OCI-LY1 (cell line): ENCODE results near the gene ADCY9.
"Not testable (repeated sequence)": the region's sequence is repeated elsewhere in the genome, so short reads cannot be mapped to it uniquely, and the experiment has no call there.

Source experiments
- H2AFZ ChIP-seq: fragments of 200-600 bp; sonication (generic), shearing (Covaris generic); 2 replicates; pipeline ENCODE4 v1.6.0; 2014; ENCODE audit warnings: antibody characterized with exemption, mild to moderate bottlenecking, low read length
- H3F3A ChIP-seq: fragments of 200-600 bp; sonication (generic), shearing (Covaris generic); 2 replicates; pipeline ENCODE4 v1.6.0; 2014; ENCODE audit warnings: mild to moderate bottlenecking, antibody characterized with exemption, low read length, moderate library complexity; ENCODE audit not compliant: insufficient read depth
- H3K27ac ChIP-seq: fragments of 200-600 bp; sonication (generic); 2 replicates; pipeline ENCODE4 v1.5.1; 2014; ENCODE audit warnings: low read length, mixed run types, mild to moderate bottlenecking, low read depth; ENCODE audit not compliant: poor library complexity, severe bottlenecking
- H3K27me3 ChIP-seq: fragments of 200-600 bp; sonication (generic); 2 replicates; pipeline ENCODE4 v1.6.0; 2014; ENCODE audit warnings: antibody characterized with exemption, mild to moderate bottlenecking, low read length, moderate library complexity; ENCODE audit not compliant: insufficient read depth
- H3K36me3 ChIP-seq: fragments of 200-600 bp; sonication (generic); 2 replicates; pipeline ENCODE4 v1.6.1; 2014; ENCODE audit warnings: mild to moderate bottlenecking, antibody characterized with exemption, low read length, moderate library complexity, mixed read lengths; ENCODE audit not compliant: insufficient read depth
- H3K4me1 ChIP-seq: fragments of 200-600 bp; sonication (generic); 2 replicates; pipeline ENCODE4 v1.5.1; 2014; ENCODE audit warnings: mild to moderate bottlenecking, low read length, moderate library complexity; ENCODE audit not compliant: insufficient read depth, severe bottlenecking
- H3K4me2 ChIP-seq: fragments of 200-600 bp; sonication (generic), shearing (Covaris generic); 2 replicates; pipeline ENCODE4 v1.6.1; 2014; ENCODE audit warnings: low read length
- H3K4me3 ChIP-seq: fragments of 200-600 bp; sonication (generic); 2 replicates; pipeline ENCODE4 v1.5.1; 2014; ENCODE audit warnings: low read length, low read depth, mild to moderate bottlenecking, mixed read lengths; ENCODE audit not compliant: poor library complexity, severe bottlenecking
- H3K79me2 ChIP-seq: fragments of 200-600 bp; shearing (Covaris generic); 2 replicates; pipeline ENCODE4 v1.6.1; 2016; ENCODE audit warnings: mixed run types, low read length, mixed read lengths; ENCODE audit not compliant: insufficient read depth
- H3K9ac ChIP-seq: fragments of 200-600 bp; sonication (generic), shearing (Covaris generic); 2 replicates; pipeline ENCODE4 v1.6.1; 2014; ENCODE audit warnings: mild to moderate bottlenecking, low read length, mixed read lengths
- H3K9me2 ChIP-seq: fragments of 200-600 bp; sonication (generic), shearing (Covaris generic); 2 replicates; pipeline ENCODE4 v1.6.1; 2014; ENCODE audit warnings: low read depth, mild to moderate bottlenecking, low read length, mixed read lengths
- H3K9me3 ChIP-seq: fragments of 200-600 bp; shearing (Covaris generic); 2 replicates; pipeline ENCODE4 v1.6.1; 2014; ENCODE audit warnings: low read length, mixed read lengths
- H4K20me1 ChIP-seq: fragments of 200-600 bp; sonication (generic), shearing (Covaris generic); 2 replicates; pipeline ENCODE4 v1.6.0; 2016; ENCODE audit warnings: mild to moderate bottlenecking, low read length; ENCODE audit not compliant: insufficient read depth
- CTCF ChIP-seq: fragments of 200-600 bp; sonication (generic), shearing (Covaris generic); IDR thresholded peaks from 2 replicates; pipeline ENCODE4 v1.5.1; 2017; ENCODE audit warnings: mild to moderate bottlenecking, antibody characterized with exemption, low read length, moderate library complexity, mixed read lengths
- EZH2 ChIP-seq: fragments of 200-600 bp; sonication (generic), shearing (Covaris generic); IDR thresholded peaks from 2 replicates; pipeline ENCODE4 v1.8.0; 2017; ENCODE audit warnings: borderline replicate concordance, mixed run types, mild to moderate bottlenecking, antibody characterized with exemption, low read length, moderate library complexity, mixed read lengths

Gene ADCY9

GRCh38 chr16:3961449-3961849 lies 154.8 kb downstream of the ADCY9 start:
- Histone ChIP-seq H3K4me2 (no peak overlapping the region), H2AFZ (no peak overlapping the region), H3K4me1 (no peaks in the 10 kb centered on the region), H3K9me3 (no peaks in the 10 kb centered on the region), H3K36me3 (no peaks in the 10 kb centered on the region), H3K4me3 (no peak overlapping the region), H3K27ac (no peak overlapping the region), H3K27me3 (peaks cover 5% of the 10 kb centered on the region; the same call in 1 of the 2 replicates), H3K79me2 (no peaks in the 10 kb centered on the region), H3K9me2 (no peaks in the 10 kb centered on the region), H3F3A (no peaks in the 10 kb centered on the region), H4K20me1 (no peaks in the 10 kb centered on the region), H3K9ac (no peak overlapping the region)
- TF ChIP-seq EZH2, result no peak
- TF ChIP-seq CTCF, result no peak

- not testable (repeated sequence) for H4K20me1 ChIP-seq, H3K9me2 ChIP-seq, H3K27ac ChIP-seq, H3K9ac ChIP-seq, H3K9me3 ChIP-seq, H3K4me1 ChIP-seq, H3K36me3 ChIP-seq, H3K79me2 ChIP-seq, H2AFZ ChIP-seq, H3K4me3 ChIP-seq, H3K4me2 ChIP-seq, H3K27me3 ChIP-seq, H3F3A ChIP-seq
Measured at GRCh38 chr16:3959926-3960590, 156.2 kb downstream of the ADCY9 start.

- Histone ChIP-seq H4K20me1 (no peaks in the 10 kb centered on the region), H3K4me2 (no peak overlapping the region), H3F3A (no peaks in the 10 kb centered on the region), H3K4me3 (no peak overlapping the region), H2AFZ (no peak overlapping the region), H3K79me2 (no peaks in the 10 kb centered on the region), H3K36me3 (no peaks in the 10 kb centered on the region), H3K27ac (no peak overlapping the region), H3K9me2 (no peaks in the 10 kb centered on the region), H3K9ac (no peak overlapping the region), H3K27me3 (peaks cover 5% of the 10 kb centered on the region; the same call in 1 of the 2 replicates), H3K4me1 (no peaks in the 10 kb centered on the region), H3K9me3 (no peaks in the 10 kb centered on the region)
- no peak for TF ChIP-seq CTCF
- TF ChIP-seq EZH2, result no peak
Measured at GRCh38 chr16:3959148-3959547, 157.1 kb downstream of the ADCY9 start.

- Histone ChIP-seq H3K9ac (no peak overlapping the region), H3K27ac (no peak overlapping the region), H3K4me3 (no peak overlapping the region), H4K20me1 (no peaks in the 10 kb centered on the region), H3K4me2 (no peak overlapping the region), H3K27me3 (no peaks in the 10 kb centered on the region), H3K9me2 (no peaks in the 10 kb centered on the region), H2AFZ (no peak overlapping the region), H3K4me1 (no peaks in the 10 kb centered on the region), H3K79me2 (no peaks in the 10 kb centered on the region), H3K36me3 (no peaks in the 10 kb centered on the region), H3K9me3 (no peaks in the 10 kb centered on the region), H3F3A (no peaks in the 10 kb centered on the region)
- TF ChIP-seq EZH2, result no peak
- no peak for TF ChIP-seq CTCF
Measured at GRCh38 chr16:3957344-3957980, 158.8 kb downstream of the ADCY9 start.
